DMS153 treated with DMSO at 0.1 percent for 48 hours (cell line): ENCODE results near the gene SBK3.
"Not testable (repeated sequence)": the region's sequence is repeated elsewhere in the genome, so short reads cannot be mapped to it uniquely, and the experiment has no call there.

Source experiments
- DNase-seq: peaks from one replicate; lab custom pipeline; 2025; ENCODE audit not compliant: unreplicated experiment; lab: John Stamatoyannopoulos, UW

Gene SBK3

DNA sequence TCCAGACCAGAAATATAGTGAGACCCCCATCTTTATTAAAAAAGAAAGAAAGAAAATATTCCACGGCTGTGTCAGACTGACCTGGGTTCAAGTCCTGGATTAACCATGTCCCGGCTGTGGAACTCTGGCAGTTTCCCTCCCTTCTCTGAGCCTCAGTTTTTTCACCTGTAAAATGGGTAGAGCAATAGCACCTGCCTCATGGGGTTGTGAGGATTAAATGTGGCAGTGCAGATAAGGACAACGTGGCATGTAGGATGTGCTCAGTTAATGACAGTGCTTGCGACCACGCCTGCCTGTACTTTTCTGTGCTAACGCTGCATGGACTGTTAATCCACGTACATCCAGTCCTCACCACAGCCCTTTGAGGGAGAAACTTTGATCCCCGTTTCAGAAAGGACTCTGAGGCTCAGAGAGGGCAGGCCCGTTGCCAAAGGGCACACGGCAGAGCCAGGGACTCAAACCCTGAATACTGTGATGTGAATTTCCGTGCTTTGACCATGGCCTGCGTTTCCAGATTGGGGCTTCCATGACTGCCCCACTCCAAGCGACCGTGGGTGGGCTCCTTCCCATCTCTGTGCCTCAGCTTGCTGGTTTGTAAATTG is 24.6 kb downstream of the SBK3 start:
- no peak for DNase-seq

GRCh38 chr19:55519451-55520311 is 25.7 kb downstream of the SBK3 start:
- DNase-seq, result no peak

DNA sequence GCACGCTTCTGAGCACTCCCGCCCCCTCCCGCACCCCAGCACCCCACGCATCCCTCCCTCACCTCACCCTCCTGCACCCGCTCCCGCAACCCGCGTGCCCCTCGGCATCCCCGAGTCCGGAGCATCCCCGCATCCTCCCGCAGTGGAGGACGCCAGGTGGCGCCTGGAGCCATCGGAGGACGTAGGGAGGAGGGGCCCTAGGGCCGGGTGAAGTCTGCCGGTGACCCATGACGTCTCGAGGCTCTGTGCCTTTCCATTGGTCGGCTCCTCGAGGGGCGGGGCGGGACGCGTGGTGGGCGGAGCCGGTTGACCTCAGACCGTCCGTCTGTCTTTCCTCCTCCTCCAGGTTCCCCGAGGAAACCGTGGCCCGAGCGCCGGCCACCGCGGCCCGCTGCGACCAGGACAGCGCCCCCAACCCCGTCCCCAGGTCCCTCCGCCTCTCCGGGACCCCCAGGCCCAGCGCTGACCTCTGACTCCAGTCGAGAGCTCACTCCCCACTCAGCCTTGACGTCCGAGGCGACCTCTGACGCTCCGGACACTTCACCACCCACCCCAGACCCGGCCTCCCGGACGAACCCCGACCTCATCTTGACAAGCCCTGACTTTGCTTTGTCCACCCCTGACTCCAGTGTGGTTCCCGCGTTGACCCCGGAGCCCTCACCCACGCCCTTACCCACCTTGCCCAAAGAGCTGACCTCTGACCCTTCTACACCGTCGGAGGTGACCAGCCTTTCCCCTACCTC is 28.3 kb downstream of the SBK3 start:
- DNase-seq, result peak; percentile 78

- DNase-seq, result no peak
These were observed 37.2 kb downstream of the SBK3 start for GRCh38 chr19:55508120-55508519.

- no peak for DNase-seq
These were observed 40.4 kb downstream of the SBK3 start for GRCh38 chr19:55504981-55505380.

DNA sequence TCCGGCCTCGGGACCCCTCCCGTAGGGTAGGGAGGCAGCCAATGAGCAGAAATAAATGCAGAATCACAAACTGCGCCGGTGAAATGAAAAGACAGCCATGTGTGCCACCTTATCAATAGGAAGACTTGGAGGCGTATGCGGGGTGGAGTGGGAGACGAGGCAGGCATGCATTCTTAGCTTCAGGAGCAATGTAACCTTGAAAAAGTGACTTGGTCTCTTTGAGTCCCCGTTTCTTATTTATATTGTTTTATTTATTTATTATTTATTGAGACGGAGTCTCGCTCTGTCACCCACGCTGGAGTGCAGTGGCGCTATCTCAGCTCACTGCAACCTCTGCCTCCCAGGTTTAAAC is 41.1 kb downstream of the SBK3 start:
- no peak for DNase-seq

GRCh38 chr19:55503502-55504251 is 41.7 kb downstream of the SBK3 start:
- DNase-seq, result peak; percentile 87

GRCh38 chr19:55503157-55503501 is 42.2 kb downstream of the SBK3 start:
- DNase-seq, result no peak

DNA sequence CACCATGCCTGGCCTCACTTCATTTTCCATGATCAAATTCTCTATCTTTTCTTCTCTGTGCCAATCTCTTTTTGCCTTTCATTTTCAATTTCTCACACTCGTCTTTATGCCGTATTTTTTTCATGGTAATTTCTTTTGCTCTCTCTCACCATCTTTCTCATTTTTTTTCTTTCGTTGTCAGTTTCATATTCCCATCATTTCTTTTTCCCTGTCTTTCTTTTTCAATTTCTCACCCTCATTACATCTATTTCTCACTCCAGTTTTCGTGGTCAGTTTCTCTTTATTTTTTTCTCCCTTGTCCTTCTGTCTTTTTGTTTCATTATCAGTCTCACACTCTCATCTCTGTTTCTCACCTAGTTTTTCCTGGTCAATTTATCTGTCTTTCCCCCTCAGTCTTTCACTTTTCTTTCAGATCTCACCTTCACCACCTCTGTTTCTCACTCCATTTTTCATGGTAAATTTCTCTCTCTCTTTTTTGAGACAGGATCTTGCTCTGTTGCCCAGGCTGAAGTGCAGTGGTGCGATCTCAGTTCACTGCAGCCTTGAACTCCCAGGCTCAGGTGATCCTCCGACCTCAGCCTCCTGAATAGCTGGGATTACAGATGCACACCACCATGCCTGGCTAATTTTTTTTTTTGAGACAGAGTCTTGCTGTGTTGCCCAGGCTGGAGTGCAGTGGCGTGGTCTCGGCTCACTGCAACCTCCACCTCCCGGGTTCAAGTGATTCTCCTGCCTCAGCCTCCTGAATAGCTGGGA is 43.0 kb downstream of the SBK3 start:
- DNase-seq, result no peak

- no peak for DNase-seq
These were observed 44.9 kb downstream of the SBK3 start for GRCh38 chr19:55500368-55500952.

- no peak for DNase-seq
These were observed 47.0 kb downstream of the SBK3 start for GRCh38 chr19:55498246-55498840.

- no peak for DNase-seq
These were observed 47.6 kb downstream of the SBK3 start for GRCh38 chr19:55497763-55498162.

- DNase-seq, result not testable (repeated sequence)
These were observed 48.5 kb downstream of the SBK3 start for GRCh38 chr19:55496820-55497219.

- DNase-seq, result no peak
These were observed 49.5 kb downstream of the SBK3 start for GRCh38 chr19:55495646-55496349.

GRCh38 chr19:55494172-55494761 is 51.1 kb downstream of the SBK3 start:
- no peak for DNase-seq

DNA sequence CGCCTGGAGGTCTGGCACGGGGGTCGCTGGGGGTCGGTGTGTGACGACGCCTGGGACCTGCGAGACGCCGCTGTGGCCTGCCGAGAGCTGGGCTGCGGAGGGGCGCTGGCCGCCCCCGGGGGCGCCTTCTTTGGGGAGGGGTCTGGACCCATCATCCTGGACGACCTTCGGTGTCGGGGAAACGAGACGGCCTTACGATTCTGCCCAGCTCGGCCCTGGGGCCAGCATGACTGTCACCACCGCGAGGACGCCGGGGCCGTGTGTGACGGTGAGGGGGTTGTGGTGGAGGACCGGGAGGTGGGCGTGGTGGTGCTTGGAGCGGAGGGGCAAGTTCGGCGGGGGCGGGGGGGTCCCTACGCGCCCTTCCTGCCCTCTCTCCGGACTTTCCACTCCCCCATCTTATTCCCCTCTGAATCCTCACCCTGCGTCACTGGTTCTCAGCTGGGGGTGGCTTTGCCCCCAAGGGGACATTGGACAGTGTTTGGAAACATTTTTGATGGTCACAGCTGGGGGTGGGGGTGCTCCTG is 51.6 kb downstream of the SBK3 start:
- DNase-seq, result no peak

- DNase-seq, result no peak
These were observed 52.2 kb downstream of the SBK3 start for GRCh38 chr19:55493052-55493644.

GRCh38 chr19:55492362-55492944 is 52.9 kb downstream of the SBK3 start:
- no peak for DNase-seq
